Mononuclear cell (primary cell): Measurements from ENCODE around the gene R3HDM2. TPM values are rescaled to one million over a fixed set of nuclear protein-coding genes. Genes with fewer than 3 reads are reported as not detected.

ENCODE experiments used
- H3K27me3 ChIP-seq: 2 replicates; pipeline ENCODE4 v1.6.0; 2011; ENCODE audit warnings: low read length, control low read depth; ENCODE audit not compliant: insufficient read depth
- H3K4me1 ChIP-seq: 2 replicates; pipeline ENCODE4 v1.5.1; 2011; ENCODE audit warnings: mild to moderate bottlenecking, low read length, control low read depth; ENCODE audit not compliant: insufficient read depth
- H3K4me3 ChIP-seq: 2 replicates; pipeline ENCODE4 v1.5.1; 2011; ENCODE audit warnings: mild to moderate bottlenecking, low read length, moderate library complexity
- H3K9me3 ChIP-seq: 2 replicates; pipeline ENCODE4 v1.5.1; 2011; ENCODE audit warnings: low read depth, mild to moderate bottlenecking, control low read depth, low read length
- total RNA-seq: library from RNA; depleted of rRNA; stranded (reverse); fragments of >200 nt; gene quantifications from one replicate; pipeline ENCODE4 v1.2.3, GENCODE V29; 2012

Gene R3HDM2
- total RNA-seq, 1 donor = 31.3 TPM

DNA sequence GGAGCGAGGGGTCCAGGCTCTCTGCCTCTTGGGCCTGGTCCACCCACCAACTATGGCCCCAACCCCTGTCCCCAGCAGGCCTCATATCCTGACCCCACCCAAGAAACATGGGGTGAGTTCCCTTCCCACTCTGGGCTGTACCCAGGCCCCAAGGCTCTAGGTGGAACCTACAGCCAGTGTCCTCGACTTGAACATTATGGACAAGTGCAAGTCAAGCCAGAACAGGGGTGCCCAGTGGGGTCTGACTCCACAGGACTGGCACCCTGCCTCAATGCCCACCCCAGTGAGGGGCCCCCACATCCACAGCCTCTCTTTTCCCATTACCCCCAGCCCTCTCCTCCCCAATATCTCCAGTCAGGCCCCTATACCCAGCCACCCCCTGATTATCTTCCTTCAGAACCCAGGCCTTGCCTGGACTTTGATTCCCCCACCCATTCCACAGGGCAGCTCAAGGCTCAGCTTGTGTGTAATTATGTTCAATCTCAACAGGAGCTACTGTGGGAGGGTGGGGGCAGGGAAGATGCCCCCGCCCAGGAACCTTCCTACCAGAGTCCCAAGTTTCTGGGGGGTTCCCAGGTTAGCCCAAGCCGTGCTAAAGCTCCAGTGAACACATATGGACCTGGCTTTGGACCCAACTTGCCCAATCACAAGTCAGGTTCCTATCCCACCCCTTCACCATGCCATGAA lies 40.3 kb upstream of the R3HDM2 start:
- peaks cover 70% of the 10 kb centered on the region for H3K4me1 ChIP-seq
- H3K27me3 ChIP-seq = no peaks in the 10 kb centered on the region
- no peak overlapping the region for H3K4me3 ChIP-seq
- no peaks in the 10 kb centered on the region for H3K9me3 ChIP-seq

DNA sequence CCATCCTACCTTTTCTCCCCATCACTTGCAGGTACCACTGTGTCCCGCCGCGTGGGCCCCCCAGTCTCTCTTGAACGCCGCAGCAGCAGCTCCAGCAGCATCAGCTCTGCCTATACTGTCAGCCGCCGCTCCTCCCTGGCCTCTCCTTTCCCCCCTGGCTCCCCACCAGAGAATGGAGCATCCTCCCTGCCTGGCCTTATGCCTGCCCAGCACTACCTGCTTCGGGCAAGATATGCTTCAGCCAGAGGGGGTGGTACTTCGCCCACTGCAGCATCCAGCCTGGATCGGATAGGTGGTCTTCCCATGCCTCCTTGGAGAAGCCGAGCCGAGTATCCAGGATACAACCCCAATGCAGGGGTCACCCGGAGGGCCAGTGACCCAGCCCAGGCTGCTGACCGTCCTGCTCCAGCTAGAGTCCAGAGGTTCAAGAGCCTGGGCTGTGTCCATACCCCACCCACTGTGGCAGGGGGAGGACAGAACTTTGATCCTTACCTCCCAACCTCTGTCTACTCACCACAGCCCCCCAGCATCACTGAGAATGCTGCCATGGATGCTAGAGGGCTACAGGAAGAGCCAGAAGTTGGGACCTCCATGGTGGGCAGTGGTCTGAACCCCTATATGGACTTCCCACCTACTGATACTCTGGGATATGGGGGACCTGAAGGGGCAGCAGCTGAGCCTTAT lies 39.6 kb upstream of the R3HDM2 start:
- no peaks in the 10 kb centered on the region for H3K27me3 ChIP-seq
- peaks cover 63% of the 10 kb centered on the region for H3K4me1 ChIP-seq
- H3K9me3 ChIP-seq = no peaks in the 10 kb centered on the region
- no peak overlapping the region for H3K4me3 ChIP-seq

DNA sequence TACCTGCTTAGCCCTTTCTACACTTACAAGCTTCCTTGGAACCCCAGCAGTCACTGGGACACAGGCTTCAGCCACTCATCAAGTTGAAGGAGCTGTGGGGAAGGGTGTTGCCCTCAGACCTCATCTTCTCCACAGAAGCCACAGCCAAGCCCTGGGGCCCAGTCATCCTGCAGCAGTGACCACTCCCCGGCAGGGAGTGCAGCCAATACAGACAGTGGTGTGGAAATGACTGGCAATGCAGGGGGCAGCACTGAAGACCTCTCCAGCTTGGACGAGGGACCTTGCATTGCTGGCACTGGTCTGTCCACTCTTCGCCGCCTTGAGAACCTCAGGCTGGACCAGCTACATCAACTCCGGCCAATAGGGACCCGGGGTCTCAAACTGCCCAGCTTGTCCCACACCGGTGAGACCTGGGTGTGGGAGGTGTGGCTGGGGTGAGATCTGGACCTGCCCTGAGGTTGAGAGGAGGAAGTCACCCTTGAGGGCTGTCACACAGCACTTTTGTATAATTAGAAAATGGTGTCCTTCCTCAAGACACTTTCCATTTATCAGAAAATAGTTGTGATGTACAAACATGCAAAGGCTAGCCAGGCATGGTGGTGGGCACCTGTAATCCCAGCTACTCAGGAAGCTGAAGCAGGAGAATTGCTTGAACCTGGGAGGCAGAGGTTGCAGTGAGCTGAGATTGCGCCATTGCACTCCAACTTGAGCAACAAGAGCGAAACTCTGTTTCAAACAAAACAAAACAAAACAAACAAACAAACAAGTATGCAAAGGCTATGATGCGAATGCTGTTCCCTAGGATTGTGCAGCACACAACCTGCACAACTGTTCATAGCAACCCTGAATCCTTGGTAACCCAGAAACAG lies 38.7 kb upstream of the R3HDM2 start:
- peaks cover 54% of the 10 kb centered on the region for H3K4me1 ChIP-seq
- no peaks in the 10 kb centered on the region for H3K27me3 ChIP-seq
- H3K9me3 ChIP-seq = no peaks in the 10 kb centered on the region

DNA sequence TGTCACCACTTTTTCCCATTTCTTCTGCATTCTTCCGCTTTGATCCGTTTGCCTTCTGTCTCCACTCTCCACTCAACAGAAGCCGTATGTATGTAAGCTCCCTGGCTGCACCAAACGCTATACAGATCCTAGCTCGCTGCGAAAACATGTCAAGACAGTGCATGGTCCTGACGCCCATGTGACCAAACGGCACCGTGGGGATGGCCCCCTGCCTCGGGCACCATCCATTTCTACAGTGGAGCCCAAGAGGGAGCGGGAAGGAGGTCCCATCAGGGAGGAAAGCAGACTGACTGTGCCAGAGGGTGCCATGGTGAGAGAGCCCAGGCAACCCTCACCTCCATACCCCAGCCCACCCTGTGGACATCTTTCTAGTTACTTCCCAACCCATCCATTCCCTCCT lies 37.1 kb upstream of the R3HDM2 start:
- H3K27me3 ChIP-seq = no peaks in the 10 kb centered on the region
- no peaks in the 10 kb centered on the region for H3K9me3 ChIP-seq
- no peak overlapping the region for H3K4me3 ChIP-seq
- H3K4me1 ChIP-seq = peaks cover 42% of the 10 kb centered on the region

More for the DNA sequence above, 38.7 kb upstream of the R3HDM2 start:
- no peak overlapping the region for H3K4me3 ChIP-seq

DNA sequence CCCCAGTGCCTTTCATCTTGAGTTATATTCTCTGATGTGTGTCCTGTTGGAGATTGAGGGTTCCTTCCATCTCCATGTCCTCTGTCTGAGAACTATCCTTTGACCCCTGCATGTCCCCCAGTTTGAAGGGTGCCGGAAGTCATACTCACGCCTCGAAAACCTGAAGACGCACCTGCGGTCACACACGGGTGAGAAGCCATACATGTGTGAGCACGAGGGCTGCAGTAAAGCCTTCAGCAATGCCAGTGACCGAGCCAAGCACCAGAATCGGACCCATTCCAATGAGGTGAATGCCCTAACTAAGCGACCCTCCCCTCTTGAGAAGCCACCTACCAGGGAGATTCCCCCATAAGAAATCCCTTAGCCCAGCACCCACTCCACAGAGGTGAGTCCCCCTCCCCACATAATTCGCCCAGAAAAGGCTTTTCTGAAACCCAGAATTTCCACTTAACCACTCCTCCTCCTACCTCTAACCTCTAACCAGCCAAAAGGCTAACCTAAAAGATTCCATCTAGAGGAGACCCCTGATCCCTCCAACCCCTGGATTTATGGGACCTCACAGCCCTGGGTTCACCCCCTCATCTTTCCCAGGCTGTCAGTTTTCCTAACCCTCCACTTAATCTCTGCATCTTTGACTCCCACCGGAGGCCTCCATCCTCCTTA lies 36.5 kb upstream of the R3HDM2 start:
- peaks cover 42% of the 10 kb centered on the region for H3K4me1 ChIP-seq
- no peaks in the 10 kb centered on the region for H3K27me3 ChIP-seq
- H3K9me3 ChIP-seq = no peaks in the 10 kb centered on the region
- no peak overlapping the region for H3K4me3 ChIP-seq

DNA sequence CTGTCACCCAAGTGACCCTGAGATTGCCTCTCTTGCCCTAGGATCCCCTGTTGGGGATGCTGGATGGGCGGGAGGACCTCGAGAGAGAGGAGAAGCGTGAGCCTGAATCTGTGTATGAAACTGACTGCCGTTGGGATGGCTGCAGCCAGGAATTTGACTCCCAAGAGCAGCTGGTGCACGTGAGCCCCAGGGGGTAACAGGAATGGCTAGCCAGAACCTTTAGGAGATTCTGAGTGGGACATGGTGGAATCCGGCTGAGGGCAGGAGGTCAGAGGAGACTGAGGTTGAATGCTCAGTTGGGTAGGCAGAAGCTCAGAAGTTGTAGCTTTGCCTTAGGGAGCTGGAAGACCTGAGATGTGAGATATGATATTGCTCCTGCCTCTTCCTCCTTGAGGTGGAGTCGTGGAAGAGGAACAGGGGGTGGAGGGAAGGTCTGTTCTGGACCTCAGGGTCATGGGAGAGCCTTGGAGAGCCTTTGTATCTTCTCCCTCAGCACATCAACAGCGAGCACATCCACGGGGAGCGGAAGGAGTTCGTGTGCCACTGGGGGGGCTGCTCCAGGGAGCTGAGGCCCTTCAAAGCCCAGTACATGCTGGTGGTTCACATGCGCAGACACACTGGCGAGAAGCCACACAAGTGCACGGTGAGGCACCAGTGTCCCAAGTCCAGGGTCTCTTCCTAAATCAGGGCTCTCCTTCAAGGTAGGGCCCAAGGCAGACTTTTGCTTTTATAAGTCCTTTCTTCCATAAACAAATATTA lies 35.1 kb upstream of the R3HDM2 start:
- Histone ChIP-seq H3K4me1 (peaks cover 40% of the 10 kb centered on the region), H3K9me3 (no peaks in the 10 kb centered on the region), H3K27me3 (peaks cover 6% of the 10 kb centered on the region), H3K4me3 (no peak overlapping the region)

DNA sequence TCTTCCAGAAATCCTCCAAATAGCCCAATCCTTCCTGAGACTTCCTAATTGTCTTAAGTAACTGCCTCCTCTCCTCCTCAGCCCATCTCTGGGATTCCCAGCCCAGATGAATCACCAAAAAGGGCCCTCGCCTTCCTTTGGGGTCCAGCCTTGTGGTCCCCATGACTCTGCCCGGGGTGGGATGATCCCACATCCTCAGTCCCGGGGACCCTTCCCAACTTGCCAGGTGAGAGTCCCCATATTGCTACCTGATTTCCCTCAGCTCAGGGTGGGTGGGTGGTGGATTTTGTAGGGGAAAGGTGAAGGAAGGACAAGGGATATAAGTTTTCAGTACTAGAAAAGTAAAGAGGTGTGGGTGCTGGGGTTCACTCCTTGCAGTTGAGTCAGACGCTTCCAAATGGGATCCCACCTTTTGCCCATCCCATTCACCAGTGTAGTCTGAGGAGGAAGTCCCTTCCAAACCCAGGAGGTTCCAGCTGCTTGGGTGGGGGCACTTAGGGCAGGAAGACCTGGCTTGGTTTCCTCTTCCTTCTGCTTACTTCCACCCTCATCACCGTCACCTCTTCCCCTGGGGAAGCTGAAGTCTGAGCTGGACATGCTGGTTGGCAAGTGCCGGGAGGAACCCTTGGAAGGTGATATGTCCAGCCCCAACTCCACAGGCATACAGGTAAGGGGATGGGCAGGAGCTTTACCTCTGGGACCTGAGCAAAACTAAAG lies 34.3 kb upstream of the R3HDM2 start:
- H3K4me1 ChIP-seq = peaks cover 40% of the 10 kb centered on the region
- H3K27me3 ChIP-seq = peaks cover 11% of the 10 kb centered on the region
- no peak overlapping the region for H3K4me3 ChIP-seq
- H3K9me3 ChIP-seq = no peaks in the 10 kb centered on the region

DNA sequence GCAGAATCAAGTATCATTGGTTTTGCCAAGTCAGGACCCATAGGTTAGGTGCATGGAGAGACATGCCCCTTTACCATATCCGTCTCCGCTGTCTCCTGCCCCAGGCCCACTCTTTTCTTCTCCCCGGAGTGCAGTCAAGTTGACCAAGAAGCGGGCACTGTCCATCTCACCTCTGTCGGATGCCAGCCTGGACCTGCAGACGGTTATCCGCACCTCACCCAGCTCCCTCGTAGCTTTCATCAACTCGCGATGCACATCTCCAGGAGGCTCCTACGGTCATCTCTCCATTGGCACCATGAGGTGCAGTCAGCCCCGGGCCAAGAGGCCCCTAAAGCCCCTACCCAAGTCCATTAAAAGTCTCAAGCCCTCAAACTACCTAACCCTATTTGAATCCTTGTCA lies 33.7 kb upstream of the R3HDM2 start:
- peaks cover 35% of the 10 kb centered on the region for H3K4me1 ChIP-seq
- peaks cover 12% of the 10 kb centered on the region for H3K27me3 ChIP-seq
- no peaks in the 10 kb centered on the region for H3K9me3 ChIP-seq
- no peak overlapping the region for H3K4me3 ChIP-seq

DNA sequence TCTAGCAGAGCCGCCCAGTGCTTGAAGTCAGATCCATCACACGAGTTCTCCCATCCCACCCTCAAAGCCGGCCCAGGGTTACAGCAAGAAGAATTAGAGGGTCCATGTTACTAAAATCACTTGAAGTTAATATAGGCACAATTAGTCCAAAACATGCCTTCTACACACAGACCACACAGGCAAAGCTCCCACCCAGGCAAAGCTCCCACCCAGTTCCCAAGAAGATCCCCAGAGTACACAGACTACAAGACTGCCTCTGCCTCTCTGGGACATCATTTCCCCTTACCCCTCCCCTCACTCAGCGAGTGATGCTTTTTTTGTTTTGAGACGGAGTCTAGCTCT lies 32.0 kb upstream of the R3HDM2 start:
- Histone ChIP-seq H3K4me3 (no peak overlapping the region), H3K4me1 (peaks cover 43% of the 10 kb centered on the region), H3K9me3 (no peaks in the 10 kb centered on the region)

DNA sequence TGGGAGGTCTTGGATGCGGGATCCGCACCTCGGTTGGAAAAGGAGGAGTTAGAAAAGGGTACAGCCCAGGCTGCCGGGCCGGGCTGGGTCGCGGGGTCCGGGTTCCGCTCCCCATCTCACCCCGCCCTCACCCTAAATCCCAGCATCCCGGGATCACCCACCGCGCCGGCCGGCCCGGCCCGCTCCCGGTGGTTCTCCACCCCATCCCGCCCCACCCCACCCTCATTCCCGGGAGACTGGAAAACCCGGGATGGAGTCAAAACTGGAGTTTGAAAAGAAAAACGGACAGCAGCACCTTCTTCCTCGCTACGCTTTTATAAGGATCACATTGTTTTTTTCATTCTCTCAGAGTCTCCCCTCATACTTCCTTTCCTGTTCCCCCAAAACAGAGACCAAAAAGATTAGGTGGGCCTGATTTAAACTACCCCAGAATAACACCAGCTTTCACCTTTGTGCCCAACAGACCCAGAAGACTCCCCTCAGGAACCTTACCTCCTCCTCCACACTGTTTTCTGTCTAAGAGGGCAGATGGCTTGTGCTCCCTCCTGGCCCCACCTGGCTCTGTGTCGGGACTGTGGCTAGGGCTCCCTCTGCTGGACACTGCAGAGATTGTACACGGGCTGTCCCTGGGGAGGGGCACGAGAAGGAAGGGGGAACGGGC lies 31.5 kb upstream of the R3HDM2 start:
- Histone ChIP-seq H3K4me3 (peak overlapping the region; percentile 35), H3K4me1 (peaks cover 43% of the 10 kb centered on the region), H3K9me3 (no peaks in the 10 kb centered on the region), H3K27me3 (peaks cover 12% of the 10 kb centered on the region)

More for the DNA sequence above, 32.0 kb upstream of the R3HDM2 start:
- peaks cover 12% of the 10 kb centered on the region for H3K27me3 ChIP-seq

DNA sequence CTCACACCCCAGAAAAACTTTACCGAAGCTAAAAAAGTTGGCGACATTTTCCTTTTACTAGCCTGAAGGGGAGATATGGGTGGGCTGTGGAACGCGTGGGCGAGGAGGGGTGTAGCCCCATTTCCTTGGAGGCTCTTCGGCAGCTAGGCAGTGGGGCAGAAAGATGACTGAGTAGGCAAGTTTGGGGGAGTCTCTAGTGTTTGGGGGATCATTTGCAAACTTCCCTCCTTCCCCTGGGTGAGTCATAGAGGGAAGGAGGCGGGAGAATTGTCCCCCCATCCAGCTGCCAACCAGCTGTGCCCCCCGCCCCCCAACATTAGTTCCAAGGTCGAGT lies 31.0 kb upstream of the R3HDM2 start:
- H3K9me3 ChIP-seq = no peaks in the 10 kb centered on the region
- peaks cover 43% of the 10 kb centered on the region for H3K4me1 ChIP-seq
- H3K27me3 ChIP-seq = peaks cover 12% of the 10 kb centered on the region
- H3K4me3 ChIP-seq = peak overlapping the region; percentile 35

DNA sequence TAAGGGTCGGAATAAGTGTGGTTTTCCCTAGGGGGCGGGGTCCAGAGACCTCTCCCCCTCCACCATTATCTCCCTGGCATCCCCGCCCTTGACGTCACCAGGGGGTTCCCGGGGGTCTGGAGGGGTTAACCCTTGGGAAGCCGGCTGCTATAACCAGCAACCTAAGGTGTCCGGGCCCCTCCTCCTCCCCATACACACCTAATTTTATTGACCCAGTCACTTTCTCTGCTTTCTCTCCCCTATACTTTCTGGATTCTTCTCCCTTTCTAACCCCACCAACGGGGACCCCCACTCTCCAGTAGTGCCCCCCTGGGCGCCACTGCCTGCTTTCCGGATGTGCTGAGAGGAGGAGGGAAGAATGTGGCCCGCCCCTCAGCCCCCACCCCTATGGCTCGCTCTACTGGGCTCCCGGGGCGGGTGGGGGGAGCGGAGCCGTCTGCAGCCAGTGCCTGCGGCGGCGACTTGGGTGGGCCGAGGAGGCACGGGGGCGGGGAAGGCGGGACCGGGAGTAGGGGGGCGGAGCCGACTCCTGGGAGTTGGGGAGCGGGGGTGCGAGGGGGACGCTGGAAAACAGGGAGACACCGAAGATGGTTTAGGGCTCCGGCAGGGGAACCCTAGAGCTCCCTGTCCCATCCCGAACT lies 30.6 kb upstream of the R3HDM2 start:
- H3K4me1 ChIP-seq = peaks cover 43% of the 10 kb centered on the region

DNA sequence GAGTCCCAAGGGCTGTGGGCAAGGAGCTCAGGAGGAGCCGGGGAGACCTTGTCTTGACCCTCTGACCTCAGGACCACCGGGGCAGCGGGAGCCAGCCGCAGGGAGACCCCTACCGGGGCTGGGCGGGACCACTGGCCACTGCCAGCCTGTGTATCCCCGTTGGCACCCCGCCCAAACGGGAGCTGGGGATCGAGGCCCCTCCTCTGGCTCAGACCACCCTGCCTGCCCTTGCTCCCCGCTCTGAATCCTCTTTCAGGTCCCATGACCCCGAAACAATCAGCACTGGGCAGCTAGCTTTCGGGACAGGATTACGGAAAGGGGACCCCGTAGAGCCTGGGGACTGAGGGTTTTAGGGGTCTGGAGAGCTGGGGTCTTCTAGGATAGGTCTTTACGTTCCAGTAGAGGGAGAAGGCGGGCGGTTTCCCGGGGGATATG lies 30.0 kb upstream of the R3HDM2 start:
- no peaks in the 10 kb centered on the region for H3K9me3 ChIP-seq
- H3K4me3 ChIP-seq = no peak overlapping the region
- peaks cover 45% of the 10 kb centered on the region for H3K4me1 ChIP-seq
- peaks cover 12% of the 10 kb centered on the region for H3K27me3 ChIP-seq

More for the DNA sequence above, 30.6 kb upstream of the R3HDM2 start:
- no peaks in the 10 kb centered on the region for H3K9me3 ChIP-seq
- H3K4me3 ChIP-seq = peak overlapping the region; percentile 35
- peaks cover 12% of the 10 kb centered on the region for H3K27me3 ChIP-seq
